SK-N-SH treated with all-trans-retinoic acid at 6 μM for 48 hours (cell line): ENCODE measurements around the gene SLC5A10.

ENCODE experiments used
- CREB5 ChIP-seq: fragments of 250-450 bp; sonication (Bioruptor Pico); IDR thresholded peaks from 2 replicates; pipeline ENCODE4 v1.5.1; 2020; ENCODE audit warnings: low read depth, mild to moderate bottlenecking, moderate library complexity
- PATZ1 ChIP-seq: fragments of 250-450 bp; sonication (Bioruptor Pico); IDR thresholded peaks from 2 replicates; pipeline ENCODE4 v1.8.0; 2020; ENCODE audit warnings: mild to moderate bottlenecking, moderate library complexity, borderline replicate concordance
- PPARA ChIP-seq: fragments of 250-450 bp; sonication (Bioruptor Pico); IDR thresholded peaks from 2 replicates; pipeline ENCODE4 v1.5.0; 2020; ENCODE audit warnings: mild to moderate bottlenecking, borderline replicate concordance
- TOX ChIP-seq: fragments of 250-450 bp; sonication (Bioruptor Pico); IDR thresholded peaks from 2 replicates; pipeline ENCODE4 v1.8.0; 2021; ENCODE audit warnings: mild to moderate bottlenecking, moderate library complexity, borderline replicate concordance
- ZC3H10 ChIP-seq: fragments of 250-450 bp; sonication (Bioruptor Pico); IDR thresholded peaks from 2 replicates; pipeline ENCODE4 v1.5.1; 2021; ENCODE audit warnings: mild to moderate bottlenecking, moderate library complexity
- ZFP3 ChIP-seq: fragments of 250-450 bp; sonication (Bioruptor Pico); IDR thresholded peaks from 2 replicates; pipeline ENCODE4 v1.5.0; 2020; ENCODE audit warnings: mild to moderate bottlenecking, moderate library complexity
- ZNF565 ChIP-seq: fragments of 450-650 bp; formaldehyde crosslinking; conservative IDR thresholded peaks from 2 replicates; pipeline ENCODE4 v1.5.0; 2020; ENCODE audit warnings: low read depth, mild to moderate bottlenecking, moderate library complexity
- ZNF70 ChIP-seq: fragments of 450-650 bp; formaldehyde crosslinking; IDR thresholded peaks from 2 replicates; pipeline ENCODE4 v1.5.0; 2020; ENCODE audit warnings: mild to moderate bottlenecking, moderate library complexity

GRCh38 chr17:18953231-18953728 lies 1.3 kb downstream of the SLC5A10 start:
- TF ChIP-seq PPARA (CRISPR knock-in tag), result no peak
- TF ChIP-seq ZFP3 (CRISPR knock-in tag), result no peak
- no peak for TF ChIP-seq ZNF70 (CRISPR knock-in tag)
- no peak for TF ChIP-seq CREB5 (CRISPR knock-in tag)
- no peak for TF ChIP-seq PATZ1 (CRISPR knock-in tag)
- TF ChIP-seq ZNF565, result no peak
- TF ChIP-seq ZC3H10 (CRISPR knock-in tag), result no peak
- no peak for TF ChIP-seq TOX
